Fibroblast of the aortic adventitia (primary cell): ENCODE measurements around the gene RABAC1. TPM values are rescaled to one million over a fixed set of nuclear protein-coding genes. Genes with fewer than 3 reads are reported as not detected.

ENCODE experiments used
- DNase-seq: peaks from one replicate; pipeline ENCODE4 v3.0.0-alpha.2; 2010; ENCODE audit warnings: low read depth
- H3K4me3 ChIP-seq: 2 replicates; pipeline ENCODE4 v1.5.1; 2011; ENCODE audit warnings: low read depth, mild to moderate bottlenecking, control low read depth, low read length, moderate library complexity
- CTCF ChIP-seq: IDR thresholded peaks from 2 replicates; pipeline ENCODE4 v1.5.1; 2011; ENCODE audit warnings: mild to moderate bottlenecking, low read length, control low read depth, inconsistent platforms; ENCODE audit not compliant: insufficient read depth
- total RNA-seq: library from RNA; depleted of rRNA; stranded (reverse); fragments of >200 nt; gene quantifications from 2 replicates; pipeline ENCODE4 v1.2.3, GENCODE V29; 2012; ENCODE audit warnings: low replicate concordance

RABAC1 gene
- total RNA-seq, 1 donor, result 122 TPM

GRCh38 chr19:41928221-41928683, 30.9 kb downstream of the RABAC1 start, which contains the start of gene ERFL:
Gene ERFL (minus strand): TSS chr19:41928449. CDS start chr19:41912919, 15,530 bp downstream.
- no peak for DNase-seq
- peak within 1 kb of the TSS; percentile 57 for H3K4me3 ChIP-seq
- TF ChIP-seq CTCF, result no peak

DNA sequence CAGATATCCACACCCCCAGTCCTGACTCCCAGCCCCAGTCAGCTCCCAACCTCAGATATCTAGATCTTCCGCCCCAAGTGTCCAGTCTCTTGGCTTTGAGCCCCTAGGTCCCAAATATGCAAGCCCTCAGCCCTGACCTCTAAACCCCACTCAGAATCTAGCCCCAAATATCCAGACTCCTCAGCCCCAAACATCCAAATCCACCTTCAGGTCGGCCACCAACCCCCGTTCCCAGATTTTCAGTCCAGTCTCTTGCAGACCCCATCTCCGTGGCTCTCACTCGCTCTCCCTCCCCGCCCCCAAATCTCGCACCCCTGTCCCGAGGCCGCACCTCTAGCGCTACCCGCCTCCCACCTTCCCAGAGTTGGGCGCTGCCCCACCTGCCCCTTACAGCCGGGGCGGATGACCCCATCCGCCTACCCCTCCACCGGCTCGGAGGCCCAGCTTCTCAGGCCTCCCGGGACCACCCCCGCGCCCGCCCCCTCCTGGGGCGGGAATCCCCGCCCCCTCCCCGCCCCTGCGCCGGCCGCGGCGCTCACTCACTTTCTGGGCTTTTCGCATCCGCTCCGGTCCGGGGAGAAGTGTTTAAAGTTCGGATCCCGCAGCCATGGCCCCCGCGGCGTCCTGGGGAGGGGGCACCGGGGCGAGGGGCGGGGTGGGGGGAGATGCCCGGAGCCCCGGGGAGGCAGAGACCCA, 31.5 kb downstream of the RABAC1 start:
- no peak for TF ChIP-seq CTCF
- no peak for DNase-seq
- peak overlapping the region; percentile 57 for H3K4me3 ChIP-seq

- H3K4me3 ChIP-seq, result no peak overlapping the region
- TF ChIP-seq CTCF, result no peak
- DNase-seq, result no peak
Measured at GRCh38 chr19:41926763-41927496, 32.2 kb downstream of the RABAC1 start.

GRCh38 chr19:41926028-41926762, 32.9 kb downstream of the RABAC1 start:
- no peak for DNase-seq
- TF ChIP-seq CTCF, result no peak
- H3K4me3 ChIP-seq, result no peak overlapping the region

GRCh38 chr19:41925208-41926003, 33.7 kb downstream of the RABAC1 start:
- H3K4me3 ChIP-seq, result no peak overlapping the region
- TF ChIP-seq CTCF, result no peak
- DNase-seq, result no peak
